ENCODE results near the gene ATP10A.

ATP10A gene

GRCh38 chr15:25741256-25741580 lies 121.9 kb downstream of the ATP10A start:
- Histone ChIP-seq H3K4me1 (ENCODE audit: control extremely low read depth in 1 of 4, control insufficient read depth in 4 of 4, insufficient read depth in 4 of 4, low read length in 3 of 4) (peaks cover 0 to 42% (median 29%) of the 10 kb centered on the region in 4 experiments), H3K27ac (ENCODE audit: insufficient read depth in 1 of 2, low read depth in 1 of 2, low read length in 2 of 2, poor library complexity in 1 of 2, severe bottlenecking in 2 of 2) (no peak overlapping the region), H3K27me3 (replicated peaks in 2 of 5; ENCODE audit: control insufficient read depth in 4 of 5, insufficient read depth in 5 of 5, low read length in 4 of 5) (peaks cover 0 to 3% (median 0%) of the 10 kb centered on the region in 5 experiments), H3K4me3 (ENCODE audit: control insufficient read depth in 1 of 7, extremely low read depth in 1 of 7, insufficient read depth in 4 of 7, low read depth in 2 of 7, low read length in 6 of 7) (no peak overlapping the region), H3K36me3 (ENCODE audit: control insufficient read depth in 4 of 4, insufficient read depth in 4 of 4, low read length in 3 of 4) (no peaks in the 10 kb centered on the region), H3K9me3 (ENCODE audit: control extremely low read depth in 1 of 5, control insufficient read depth in 4 of 5, insufficient read depth in 2 of 5, low read depth in 1 of 5, low read length in 4 of 5) (no peaks in the 10 kb centered on the region)
- peak; percentile 32 to 82 (median 81) for DNase-seq
- WGBS (ENCODE audit: insufficient coverage): 0% methylated on average over 4 of the region's 5 CpGs
- ChIA-PET CTCF (interaction anchor here (0.6 to 3.5 kb wide), 3 partner anchors 192 to 223 kb away, joined by 3 to 17 read pairs (median 4); no protein-coding TSS in a partner anchor), POLR2A (no interaction called here)

- H3K4me1 ChIP-seq (ENCODE audit: control extremely low read depth in 1 of 4, control insufficient read depth in 4 of 4, insufficient read depth in 4 of 4, low read length in 3 of 4): peaks cover 0 to 42% (median 29%) of the 10 kb centered on the region in 4 experiments
- ChIA-PET POLR2A (no interaction called here), CTCF (interaction anchor here (0.8 to 3.5 kb wide), 3 partner anchors 55 to 201 kb away, joined by 3 to 17 read pairs (median 4); no protein-coding TSS in a partner anchor)
- no peak for DNase-seq
- WGBS (ENCODE audit: insufficient coverage): 75% methylated on average over 18 of the region's 18 CpGs
- H3K27me3 ChIP-seq (replicated peaks in 2 of 5; ENCODE audit: control insufficient read depth in 4 of 5, insufficient read depth in 5 of 5, low read length in 4 of 5): peaks cover 0 to 3% (median 0%) of the 10 kb centered on the region in 5 experiments
- H3K27ac ChIP-seq (ENCODE audit: insufficient read depth in 1 of 2, low read depth in 1 of 2, low read length in 2 of 2, poor library complexity in 1 of 2, severe bottlenecking in 2 of 2): no peak overlapping the region
- H3K36me3 ChIP-seq (ENCODE audit: control insufficient read depth in 4 of 4, insufficient read depth in 4 of 4, low read length in 3 of 4): peaks cover 0 to 3% (median 0%) of the 10 kb centered on the region in 4 experiments
- H3K9me3 ChIP-seq (ENCODE audit: control extremely low read depth in 1 of 5, control insufficient read depth in 4 of 5, insufficient read depth in 2 of 5, low read depth in 1 of 5, low read length in 4 of 5): no peaks in the 10 kb centered on the region
- H3K4me3 ChIP-seq (ENCODE audit: control insufficient read depth in 1 of 7, extremely low read depth in 1 of 7, insufficient read depth in 4 of 7, low read depth in 2 of 7, low read length in 6 of 7): no peak overlapping the region
Measured at GRCh38 chr15:25740383-25741255, 122.5 kb downstream of the ATP10A start.

- no peak overlapping the region for H3K4me3 ChIP-seq (ENCODE audit: control insufficient read depth in 1 of 7, extremely low read depth in 1 of 7, insufficient read depth in 4 of 7, low read depth in 2 of 7, low read length in 6 of 7)
- H3K27me3 ChIP-seq (replicated peaks in 2 of 5; ENCODE audit: control insufficient read depth in 4 of 5, insufficient read depth in 5 of 5, low read length in 4 of 5): peaks cover 0 to 3% (median 0%) of the 10 kb centered on the region in 5 experiments
- ChIA-PET CTCF (interaction anchor here (1.0 to 2.7 kb wide), 2 partner anchors 99 to 194 kb away, joined by 3 to 12 read pairs; no protein-coding TSS in a partner anchor), POLR2A (no interaction called here)
- peaks cover 0 to 7% (median 0%) of the 10 kb centered on the region in 4 experiments for H3K36me3 ChIP-seq (ENCODE audit: control insufficient read depth in 4 of 4, insufficient read depth in 4 of 4, low read length in 3 of 4)
- H3K4me1 ChIP-seq (ENCODE audit: control extremely low read depth in 1 of 4, control insufficient read depth in 4 of 4, insufficient read depth in 4 of 4, low read length in 3 of 4): peaks cover 0 to 42% (median 29%) of the 10 kb centered on the region in 4 experiments
- no peak overlapping the region for H3K27ac ChIP-seq (ENCODE audit: insufficient read depth in 1 of 2, low read depth in 1 of 2, low read length in 2 of 2, poor library complexity in 1 of 2, severe bottlenecking in 2 of 2)
- H3K9me3 ChIP-seq (ENCODE audit: control extremely low read depth in 1 of 5, control insufficient read depth in 4 of 5, insufficient read depth in 2 of 5, low read depth in 1 of 5, low read length in 4 of 5): no peaks in the 10 kb centered on the region
- WGBS (ENCODE audit: insufficient coverage): 11% methylated on average over 5 of the region's 7 CpGs
- DNase-seq: peak; percentile 74 to 97 (median 96)
Measured at GRCh38 chr15:25739687-25740121, 123.4 kb downstream of the ATP10A start.

GRCh38 chr15:25738171-25738965 lies 124.8 kb downstream of the ATP10A start:
- Histone ChIP-seq H3K4me1 (ENCODE audit: control extremely low read depth in 1 of 4, control insufficient read depth in 4 of 4, insufficient read depth in 4 of 4, low read length in 3 of 4) (peaks cover 0 to 42% (median 29%) of the 10 kb centered on the region in 4 experiments), H3K36me3 (ENCODE audit: control insufficient read depth in 4 of 4, insufficient read depth in 4 of 4, low read length in 3 of 4) (peaks cover 0 to 8% (median 0%) of the 10 kb centered on the region in 4 experiments), H3K27me3 (replicated peaks in 2 of 5; ENCODE audit: control insufficient read depth in 4 of 5, insufficient read depth in 5 of 5, low read length in 4 of 5) (peaks cover 0 to 3% (median 0%) of the 10 kb centered on the region in 5 experiments), H3K27ac (ENCODE audit: insufficient read depth in 1 of 2, low read depth in 1 of 2, low read length in 2 of 2, poor library complexity in 1 of 2, severe bottlenecking in 2 of 2) (no peak overlapping the region), H3K4me3 (ENCODE audit: control insufficient read depth in 1 of 7, extremely low read depth in 1 of 7, insufficient read depth in 4 of 7, low read depth in 2 of 7, low read length in 6 of 7) (no peak overlapping the region), H3K9me3 (ENCODE audit: control extremely low read depth in 1 of 5, control insufficient read depth in 4 of 5, insufficient read depth in 2 of 5, low read depth in 1 of 5, low read length in 4 of 5) (no peaks in the 10 kb centered on the region)
- ChIA-PET CTCF (interaction anchor here (0.6 to 2.7 kb wide), 3 partner anchors 100 to 195 kb away, joined by 3 to 12 read pairs (median 3); no protein-coding TSS in a partner anchor), POLR2A (no interaction called here)
- 98% methylated on average over 4 of the region's 7 CpGs for WGBS (ENCODE audit: insufficient coverage)
- DNase-seq: peak; percentile 38 to 88 (median 85)

- WGBS (ENCODE audit: insufficient coverage): 100% methylated on average over 4 of the region's 4 CpGs
- no peak overlapping the region for H3K4me3 ChIP-seq (ENCODE audit: control insufficient read depth in 1 of 7, extremely low read depth in 1 of 7, insufficient read depth in 4 of 7, low read depth in 2 of 7, low read length in 6 of 7)
- no peak for DNase-seq
- H3K27me3 ChIP-seq (replicated peaks in 2 of 5; ENCODE audit: control insufficient read depth in 4 of 5, insufficient read depth in 5 of 5, low read length in 4 of 5): no peaks in the 10 kb centered on the region
- peaks cover 0 to 11% (median 0%) of the 10 kb centered on the region in 4 experiments for H3K36me3 ChIP-seq (ENCODE audit: control insufficient read depth in 4 of 4, insufficient read depth in 4 of 4, low read length in 3 of 4)
- ChIA-PET POLR2A (no interaction called here), CTCF (interaction anchor here (2.7 kb wide), 1 partner anchor 196 kb away, joined by 12 read pairs; no protein-coding TSS in a partner anchor)
- H3K4me1 ChIP-seq (ENCODE audit: control extremely low read depth in 1 of 4, control insufficient read depth in 4 of 4, insufficient read depth in 4 of 4, low read length in 3 of 4): peaks cover 0 to 42% (median 29%) of the 10 kb centered on the region in 4 experiments
- H3K27ac ChIP-seq (ENCODE audit: insufficient read depth in 1 of 2, low read depth in 1 of 2, low read length in 2 of 2, poor library complexity in 1 of 2, severe bottlenecking in 2 of 2): no peak overlapping the region
- no peaks in the 10 kb centered on the region for H3K9me3 ChIP-seq (ENCODE audit: control extremely low read depth in 1 of 5, control insufficient read depth in 4 of 5, insufficient read depth in 2 of 5, low read depth in 1 of 5, low read length in 4 of 5)
Measured at GRCh38 chr15:25737218-25737643, 125.9 kb downstream of the ATP10A start.

GRCh38 chr15:25736461-25736860 lies 126.7 kb downstream of the ATP10A start:
- POLR2A ChIA-PET: no interaction called here
- H3K27me3 ChIP-seq (replicated peaks in 2 of 5; ENCODE audit: control insufficient read depth in 4 of 5, insufficient read depth in 5 of 5, low read length in 4 of 5): no peaks in the 10 kb centered on the region
- H3K36me3 ChIP-seq (ENCODE audit: control insufficient read depth in 4 of 4, insufficient read depth in 4 of 4, low read length in 3 of 4): peaks cover 0 to 11% (median 0%) of the 10 kb centered on the region in 4 experiments
- peaks cover 0 to 39% (median 28%) of the 10 kb centered on the region in 4 experiments for H3K4me1 ChIP-seq (ENCODE audit: control extremely low read depth in 1 of 4, control insufficient read depth in 4 of 4, insufficient read depth in 4 of 4, low read length in 3 of 4)
- WGBS (ENCODE audit: insufficient coverage): 100% methylated on average over 2 of the region's 3 CpGs
- H3K4me3 ChIP-seq (ENCODE audit: control insufficient read depth in 1 of 7, extremely low read depth in 1 of 7, insufficient read depth in 4 of 7, low read depth in 2 of 7, low read length in 6 of 7): no peak overlapping the region
- H3K9me3 ChIP-seq (ENCODE audit: control extremely low read depth in 1 of 5, control insufficient read depth in 4 of 5, insufficient read depth in 2 of 5, low read depth in 1 of 5, low read length in 4 of 5): no peaks in the 10 kb centered on the region
- no peak overlapping the region for H3K27ac ChIP-seq (ENCODE audit: insufficient read depth in 1 of 2, low read depth in 1 of 2, low read length in 2 of 2, poor library complexity in 1 of 2, severe bottlenecking in 2 of 2)
- no peak for DNase-seq
- CTCF ChIA-PET: no interaction called here
